CD4-positive, CD25-positive, alpha-beta regulatory T cell (primary cell): ENCODE measurements around the gene DENND5B. TPM values are rescaled to one million over a fixed set of nuclear protein-coding genes. Genes with fewer than 3 reads are reported as not detected.
A peak's percentile ranks its signal among the peaks of the same experiment; 100 is the strongest.
"Not testable (repeated sequence)": the region's sequence is repeated elsewhere in the genome, so short reads cannot be mapped to it uniquely, and the experiment has no call there.

Experiments
- ATAC-seq, 2 donors: fragments of 150-1000 bp; cut with Tn5 transposase; one replicate each; pipeline ENCODE4 v1.10.0; 2021; ENCODE audit warnings: low read depth in 2 of 2, moderate number of reproducible peaks in 2 of 2, moderate library complexity in 1 of 2
- DNase-seq, 3 donors: peaks; one replicate each; pipeline versions ENCODE4 v3.0.0 to v3.0.0-alpha.2; 2012 to 2022; ENCODE audit warnings: mixed read lengths in 1 of 3
- H3K27ac ChIP-seq: one replicate; pipeline ENCODE4 v1.7.0; 2013; ENCODE audit warnings: mild to moderate bottlenecking, low read length; ENCODE audit not compliant: insufficient read depth, poor library complexity, severe bottlenecking
- H3K27me3 ChIP-seq: one replicate; pipeline ENCODE4 v1.7.0; 2013; ENCODE audit warnings: low read length; ENCODE audit not compliant: control insufficient read depth, insufficient read depth
- H3K36me3 ChIP-seq: one replicate; pipeline ENCODE4 v1.7.0; 2013; ENCODE audit warnings: mild to moderate bottlenecking, low read length, moderate library complexity; ENCODE audit not compliant: control insufficient read depth, insufficient read depth
- H3K4me1 ChIP-seq: 2 replicates; pipeline ENCODE4 v1.7.0; 2013; ENCODE audit warnings: mild to moderate bottlenecking, low read length; ENCODE audit not compliant: insufficient read depth, control insufficient read depth, poor library complexity, severe bottlenecking
- H3K4me3 ChIP-seq: one replicate; pipeline ENCODE4 v1.7.0; 2013; ENCODE audit warnings: low read depth, mild to moderate bottlenecking, low read length, moderate library complexity
- H3K9me3 ChIP-seq, 2 experiments: 1 replicate in 1 of 2; 2 replicates in 1 of 2; pipeline ENCODE4 v1.7.0; 2013; ENCODE audit warnings: low read length in 2 of 2, mild to moderate bottlenecking in 1 of 2, moderate library complexity in 1 of 2; ENCODE audit not compliant: control insufficient read depth in 2 of 2
- H3K27ac Mint-ChIP-seq, 3 donors: one replicate each; pipeline ENCODE4 v1.8.0; 2020 to 2022; ENCODE audit warnings: mild to moderate bottlenecking in 3 of 3, mixed read lengths in 3 of 3, moderate library complexity in 2 of 3
- H3K27me3 Mint-ChIP-seq: one replicate; pipeline ENCODE4 v1.8.0; 2022; ENCODE audit warnings: mild to moderate bottlenecking, mixed read lengths
- H3K36me3 Mint-ChIP-seq: one replicate; pipeline ENCODE4 v1.8.0; 2020; ENCODE audit warnings: mixed read lengths
- H3K4me1 Mint-ChIP-seq, 4 donors: one replicate each; pipeline ENCODE4 v1.8.0; 2020 to 2022; ENCODE audit warnings: mixed read lengths in 4 of 4, mild to moderate bottlenecking in 1 of 4
- H3K4me3 Mint-ChIP-seq, 4 donors: one replicate each; pipeline ENCODE4 v1.8.0; 2020 to 2022; ENCODE audit warnings: mild to moderate bottlenecking in 4 of 4, mixed read lengths in 4 of 4, moderate library complexity in 3 of 4
- H3K9me3 Mint-ChIP-seq, 7 donors: one replicate each; pipeline ENCODE4 v1.8.0; 2020 to 2022; ENCODE audit warnings: mixed read lengths in 7 of 7, mild to moderate bottlenecking in 3 of 7, moderate library complexity in 2 of 7
- polyA plus RNA-seq, 4 donors: library from polyadenylated mRNA; unstranded; fragments of 300-500 nt; fragmentation: Illumina TruSeq; gene quantifications; one replicate each; pipeline ENCODE4 v1.2.3, GENCODE V29; 2021
- total RNA-seq: library from RNA; stranded (reverse); gene quantifications from one replicate; pipeline ENCODE4 v1.2.3, GENCODE V29; 2022

DENND5B gene
- total and polyA plus RNA-seq, 5 donors from 2014 or later = 0.39 to 0.76 TPM; not detected in 3

DNA sequence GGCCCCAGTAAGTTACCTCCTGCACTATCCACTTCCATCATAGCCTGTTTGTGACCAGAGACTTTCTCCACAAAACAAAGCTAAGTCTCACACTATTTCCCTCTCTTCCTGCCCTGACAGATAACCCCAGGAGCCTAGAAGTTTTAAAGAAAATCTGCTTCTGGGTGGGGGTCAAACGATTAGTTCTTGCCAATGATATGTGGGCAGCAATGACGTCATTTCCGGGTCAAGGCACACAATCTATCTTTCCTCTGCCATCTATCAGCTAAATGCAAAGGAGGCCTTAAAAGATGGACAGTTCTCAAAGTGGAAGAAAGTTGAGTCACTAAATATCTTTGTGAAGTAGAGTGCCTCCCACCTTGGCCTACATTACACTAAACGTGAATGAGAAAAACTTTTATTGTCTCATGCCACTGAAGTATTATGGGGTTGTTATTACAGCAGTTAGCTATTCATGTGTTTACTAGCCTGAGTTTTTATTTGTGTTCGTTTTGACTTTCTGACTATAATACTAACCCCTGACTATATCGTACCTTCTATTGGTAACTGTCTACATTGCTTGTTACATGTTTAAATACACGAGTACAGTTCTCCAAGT lies 86.2 kb downstream of the DENND5B start:
- Histone ChIP-seq H3K9me3 (no peaks in the 10 kb centered on the region), H3K4me3 (no peak overlapping the region), H3K27ac (no peak overlapping the region), H3K36me3 (no peaks in the 10 kb centered on the region), H3K27me3 (peaks cover under 1% of the 10 kb centered on the region), H3K4me1 (no peaks in the 10 kb centered on the region)
- DNase-seq = no peak
- Mint-ChIP-seq H3K9me3 (peaks cover 0 to 7% (median 2%) of the 10 kb centered on the region in 7 donors), H3K27ac (no peak overlapping the region), H3K36me3 (no peaks in the 10 kb centered on the region), H3K4me3 (no peak overlapping the region), H3K4me1 (no peaks in the 10 kb centered on the region), H3K27me3 (no peaks in the 10 kb centered on the region)
- no peak for ATAC-seq

DNA sequence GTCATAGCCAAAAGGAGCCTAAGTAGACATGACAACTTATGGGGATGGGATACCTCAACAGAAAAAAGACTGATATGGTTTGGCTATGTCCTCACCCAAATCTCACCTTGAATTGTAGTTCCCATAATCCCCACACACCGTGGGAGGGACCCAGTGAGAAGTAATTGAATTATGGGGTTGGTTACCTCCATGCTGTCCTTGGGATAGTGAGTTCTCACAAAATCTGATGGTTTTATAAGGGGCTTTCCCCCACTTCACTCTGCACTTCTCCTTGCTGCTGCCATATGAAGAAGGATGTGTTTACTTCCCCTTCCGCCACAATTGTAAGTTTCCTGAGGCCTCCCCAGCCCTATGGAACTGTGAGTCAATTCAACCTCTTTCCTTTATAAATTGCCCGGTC lies 89.9 kb downstream of the DENND5B start:
- not testable (repeated sequence) for H3K9me3 ChIP-seq, H3K27me3 ChIP-seq, H3K36me3 Mint-ChIP-seq, ATAC-seq, H3K4me3 Mint-ChIP-seq, H3K9me3 Mint-ChIP-seq, H3K27ac ChIP-seq, DNase-seq, H3K27ac Mint-ChIP-seq, H3K36me3 ChIP-seq, H3K4me1 ChIP-seq, H3K27me3 Mint-ChIP-seq, H3K4me1 Mint-ChIP-seq, H3K4me3 ChIP-seq

GRCh38 chr12:31499567-31499966 lies 91.4 kb downstream of the DENND5B start:
- Histone ChIP-seq H3K27me3 (no peaks in the 10 kb centered on the region), H3K9me3 (no peaks in the 10 kb centered on the region), H3K4me1 (no peaks in the 10 kb centered on the region), H3K4me3 (no peak overlapping the region), H3K36me3 (no peaks in the 10 kb centered on the region), H3K27ac (no peak overlapping the region)
- no peak for DNase-seq
- no peak overlapping the region for H3K27ac Mint-ChIP-seq
- ATAC-seq = no peak
- no peak overlapping the region for H3K4me3 Mint-ChIP-seq
- peaks cover 0 to 3% (median 0%) of the 10 kb centered on the region in 7 donors for H3K9me3 Mint-ChIP-seq
- no peaks in the 10 kb centered on the region for H3K4me1 Mint-ChIP-seq
- H3K36me3 Mint-ChIP-seq = no peaks in the 10 kb centered on the region
- H3K27me3 Mint-ChIP-seq = peaks cover 5% of the 10 kb centered on the region

GRCh38 chr12:31498424-31498823 lies 92.5 kb downstream of the DENND5B start:
- Histone ChIP-seq H3K27me3 (no peaks in the 10 kb centered on the region), H3K27ac (no peak overlapping the region), H3K4me3 (no peak overlapping the region), H3K9me3 (no peaks in the 10 kb centered on the region), H3K36me3 (no peaks in the 10 kb centered on the region), H3K4me1 (no peaks in the 10 kb centered on the region)
- no peaks in the 10 kb centered on the region for H3K4me1 Mint-ChIP-seq
- peaks cover 0 to 1% (median 0%) of the 10 kb centered on the region in 7 donors for H3K9me3 Mint-ChIP-seq
- H3K36me3 Mint-ChIP-seq = no peaks in the 10 kb centered on the region
- H3K27me3 Mint-ChIP-seq = peaks cover 5% of the 10 kb centered on the region
- ATAC-seq (no peak), DNase-seq (no peak)
- H3K27ac Mint-ChIP-seq = no peak overlapping the region
- H3K4me3 Mint-ChIP-seq = no peak overlapping the region

GRCh38 chr12:31496257-31496656 lies 94.7 kb downstream of the DENND5B start:
- ATAC-seq (no peak), DNase-seq (no peak)
- H3K27ac Mint-ChIP-seq = no peak overlapping the region
- H3K27ac ChIP-seq = no peak overlapping the region
- peaks cover 9% of the 10 kb centered on the region for H3K27me3 Mint-ChIP-seq
- no peak overlapping the region for H3K4me3 Mint-ChIP-seq
- H3K9me3 Mint-ChIP-seq = peaks cover 0 to 1% (median 0%) of the 10 kb centered on the region in 7 donors
- H3K36me3 Mint-ChIP-seq = no peaks in the 10 kb centered on the region
- no peaks in the 10 kb centered on the region for H3K27me3 ChIP-seq
- no peaks in the 10 kb centered on the region for H3K9me3 ChIP-seq
- H3K36me3 ChIP-seq = no peaks in the 10 kb centered on the region
- no peaks in the 10 kb centered on the region for H3K4me1 Mint-ChIP-seq
- H3K4me1 ChIP-seq = no peaks in the 10 kb centered on the region
- no peak overlapping the region for H3K4me3 ChIP-seq

DNA sequence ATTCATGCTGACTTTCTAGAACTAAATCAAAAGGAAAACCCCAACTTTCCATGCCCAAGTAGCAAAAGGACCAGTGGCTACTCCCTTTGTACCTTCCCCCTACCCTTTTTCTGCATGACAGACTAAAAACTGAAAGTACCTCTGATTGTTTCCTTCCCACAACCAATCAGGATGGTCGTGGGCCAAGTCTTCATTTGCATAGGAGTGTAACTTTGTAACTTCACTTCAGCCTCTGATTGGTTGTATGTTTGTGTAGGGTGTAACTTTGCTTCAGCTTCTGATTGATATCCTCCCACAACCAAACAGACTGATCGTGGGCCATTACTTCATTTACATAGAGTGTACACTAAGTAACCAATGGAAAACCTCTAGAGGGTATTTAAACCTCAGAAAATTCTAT lies 96.5 kb downstream of the DENND5B start:
- ATAC-seq = no peak
- Mint-ChIP-seq H3K4me3 (no peak overlapping the region), H3K9me3 (no peaks in the 10 kb centered on the region)

DNA sequence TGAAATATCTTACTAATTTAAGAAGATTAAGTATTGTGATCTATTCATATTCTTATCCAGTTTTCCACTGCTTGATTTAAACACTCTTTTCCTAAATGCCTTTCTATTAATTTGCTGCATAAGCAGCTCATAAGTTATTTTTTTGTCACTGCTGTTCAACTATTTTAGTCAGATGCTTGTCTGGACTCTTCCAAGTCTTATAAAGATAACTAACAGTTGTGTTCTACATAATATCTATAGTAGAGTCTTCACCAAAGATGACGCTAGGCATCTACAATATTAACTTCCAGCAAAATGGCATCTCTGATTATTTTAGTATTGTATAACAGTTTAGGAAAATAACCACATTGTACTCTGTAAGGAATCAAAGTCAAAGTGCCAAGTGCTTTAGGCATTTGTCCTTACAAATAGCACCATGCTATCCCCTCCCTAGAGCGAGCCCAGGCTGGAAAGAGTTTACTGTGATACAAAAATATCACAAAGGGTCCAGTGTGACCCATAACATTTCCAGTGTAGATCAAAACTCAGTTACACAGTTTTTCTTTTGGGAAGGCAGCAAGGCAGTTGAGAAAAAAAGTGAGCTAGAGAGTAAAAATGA lies 98.2 kb downstream of the DENND5B start:
- no peaks in the 10 kb centered on the region for H3K9me3 ChIP-seq
- no peak for ATAC-seq
- Mint-ChIP-seq H3K4me3 (no peak overlapping the region), H3K36me3 (no peaks in the 10 kb centered on the region), H3K27ac (no peak overlapping the region), H3K9me3 (no peaks in the 10 kb centered on the region), H3K27me3 (peaks cover 13% of the 10 kb centered on the region), H3K4me1 (no peaks in the 10 kb centered on the region)
- H3K4me3 ChIP-seq = no peak overlapping the region
- DNase-seq = no peak
- no peaks in the 10 kb centered on the region for H3K27me3 ChIP-seq
- no peaks in the 10 kb centered on the region for H3K36me3 ChIP-seq
- no peaks in the 10 kb centered on the region for H3K4me1 ChIP-seq
- H3K27ac ChIP-seq = no peak overlapping the region

More for the DNA sequence above, 96.5 kb downstream of the DENND5B start:
- H3K27ac ChIP-seq = no peak overlapping the region
- Mint-ChIP-seq H3K27ac (no peak overlapping the region), H3K27me3 (peaks cover 9% of the 10 kb centered on the region), H3K4me1 (no peaks in the 10 kb centered on the region), H3K36me3 (no peaks in the 10 kb centered on the region)
- H3K4me1 ChIP-seq = no peaks in the 10 kb centered on the region
- no peaks in the 10 kb centered on the region for H3K9me3 ChIP-seq
- no peaks in the 10 kb centered on the region for H3K36me3 ChIP-seq
- H3K4me3 ChIP-seq = no peak overlapping the region
- no peaks in the 10 kb centered on the region for H3K27me3 ChIP-seq
- DNase-seq = peak in 1 of 3 donors; percentile 15
